GM12872 (cell line): ENCODE results near the gene FAM156B.
"Not testable (repeated sequence)": the region's sequence is repeated elsewhere in the genome, so short reads cannot be mapped to it uniquely, and the experiment has no call there.

Experiments
- CTCF ChIP-seq: IDR thresholded peaks from 3 replicates; pipeline ENCODE4 v1.5.1; 2011; ENCODE audit warnings: low read depth, mild to moderate bottlenecking, low read length, moderate library complexity; ENCODE audit not compliant: insufficient read depth

Gene FAM156B

GRCh38 chrX:52896855-52897709 lies at the start of gene FAM156B:
Gene FAM156B (plus strand): TSS chrX:52897330. CDS start chrX:52907226, 9,896 bp downstream.
- not testable (repeated sequence) for TF ChIP-seq CTCF

GRCh38 chrX:52852110-52852860 lies 44.8 kb upstream of the FAM156B start:
- TF ChIP-seq CTCF = no peak

GRCh38 chrX:52865343-52865998 lies 31.7 kb upstream of the FAM156B start:
- TF ChIP-seq CTCF = no peak

- no peak for TF ChIP-seq CTCF
These were observed 29.4 kb upstream of the FAM156B start, which contains the start of gene XAGE3 for GRCh38 chrX:52867610-52868348. Gene XAGE3 (minus strand): TSS chrX:52868083. CDS start chrX:52867133, 950 bp downstream.

GRCh38 chrX:52870046-52870445 lies 27.1 kb upstream of the FAM156B start:
- no peak for TF ChIP-seq CTCF

GRCh38 chrX:52874661-52875060 lies 22.5 kb upstream of the FAM156B start:
- no peak for TF ChIP-seq CTCF

- TF ChIP-seq CTCF = no peak
These were observed 26.7 kb downstream of the FAM156B start for GRCh38 chrX:52923781-52924241.
